Measurements from ENCODE around the gene GASK1A.
"Not testable (repeated sequence)": the region's sequence is repeated elsewhere in the genome, so short reads cannot be mapped to it uniquely, and the experiment has no call there.

GASK1A gene

GRCh38 chr3:42970976-42971772 lies 7.9 kb upstream of the GASK1A start:
- H3K4me1 Mint-ChIP-seq (ENCODE audit: low read depth): no peaks in the 10 kb centered on the region
- H3K27ac Mint-ChIP-seq: no peak overlapping the region
- no peaks in the 10 kb centered on the region for H3K27me3 Mint-ChIP-seq
- peaks cover 16% of the 10 kb centered on the region for H3K36me3 Mint-ChIP-seq (ENCODE audit: low read depth)
- no peak overlapping the region for H3K4me3 Mint-ChIP-seq
- peaks cover 18% of the 10 kb centered on the region for H3K9me3 Mint-ChIP-seq

- peaks cover 18% of the 10 kb centered on the region for H3K9me3 Mint-ChIP-seq
- H3K4me1 Mint-ChIP-seq (ENCODE audit: low read depth); H3K4me3 Mint-ChIP-seq; H3K27ac Mint-ChIP-seq: not testable (repeated sequence)
- peaks cover 19% of the 10 kb centered on the region for H3K27me3 Mint-ChIP-seq
- H3K36me3 Mint-ChIP-seq (ENCODE audit: low read depth): peaks cover 16% of the 10 kb centered on the region
Observed at GRCh38 chr3:42974906-42975305, 4.2 kb upstream of the GASK1A start.

GRCh38 chr3:42975456-42975855 lies 3.7 kb upstream of the GASK1A start:
- Mint-ChIP-seq H3K27me3 (peaks cover 25% of the 10 kb centered on the region), H3K4me1 (ENCODE audit: low read depth) (peaks cover 5% of the 10 kb centered on the region), H3K27ac (no peak overlapping the region), H3K4me3 (no peak overlapping the region), H3K9me3 (peaks cover 18% of the 10 kb centered on the region), H3K36me3 (ENCODE audit: low read depth) (peaks cover 16% of the 10 kb centered on the region)

- peaks cover 30% of the 10 kb centered on the region for H3K27me3 Mint-ChIP-seq
- H3K27ac Mint-ChIP-seq: no peak overlapping the region
- peaks cover 18% of the 10 kb centered on the region for H3K9me3 Mint-ChIP-seq
- no peak overlapping the region for H3K4me3 Mint-ChIP-seq
- H3K36me3 Mint-ChIP-seq (ENCODE audit: low read depth): peaks cover 16% of the 10 kb centered on the region
- H3K4me1 Mint-ChIP-seq (ENCODE audit: low read depth): peaks cover 5% of the 10 kb centered on the region
Observed at GRCh38 chr3:42975955-42976354, 3.2 kb upstream of the GASK1A start.

GRCh38 chr3:42980209-42980608 lies 1.1 kb downstream of the GASK1A start:
- H3K27ac Mint-ChIP-seq: no peak overlapping the region
- peaks cover 34% of the 10 kb centered on the region for H3K27me3 Mint-ChIP-seq
- no peak overlapping the region for H3K4me3 Mint-ChIP-seq
- H3K9me3 Mint-ChIP-seq: peaks cover 8% of the 10 kb centered on the region
- H3K4me1 Mint-ChIP-seq (ENCODE audit: low read depth): peaks cover 5% of the 10 kb centered on the region
- H3K36me3 Mint-ChIP-seq (ENCODE audit: low read depth): no peaks in the 10 kb centered on the region

GRCh38 chr3:42980909-42981308 lies 1.8 kb downstream of the GASK1A start:
- no peak overlapping the region for H3K27ac Mint-ChIP-seq
- H3K36me3 Mint-ChIP-seq (ENCODE audit: low read depth): no peaks in the 10 kb centered on the region
- H3K9me3 Mint-ChIP-seq: peaks cover 1% of the 10 kb centered on the region
- no peak overlapping the region for H3K4me3 Mint-ChIP-seq
- peaks cover 34% of the 10 kb centered on the region for H3K27me3 Mint-ChIP-seq
- peaks cover 5% of the 10 kb centered on the region for H3K4me1 Mint-ChIP-seq (ENCODE audit: low read depth)

- Mint-ChIP-seq H3K4me3 (no peak overlapping the region), H3K27me3 (peaks cover 29% of the 10 kb centered on the region), H3K27ac (no peak overlapping the region), H3K9me3 (no peaks in the 10 kb centered on the region), H3K36me3 (ENCODE audit: low read depth) (no peaks in the 10 kb centered on the region), H3K4me1 (ENCODE audit: low read depth) (peaks cover 5% of the 10 kb centered on the region)
Observed at GRCh38 chr3:42982645-42983412, 3.7 kb downstream of the GASK1A start.

- Mint-ChIP-seq H3K4me1 (ENCODE audit: low read depth) (peaks cover 1% of the 10 kb centered on the region), H3K9me3 (no peaks in the 10 kb centered on the region), H3K27ac (no peak overlapping the region), H3K4me3 (no peak overlapping the region), H3K27me3 (peaks cover 18% of the 10 kb centered on the region), H3K36me3 (ENCODE audit: low read depth) (no peaks in the 10 kb centered on the region)
Observed at GRCh38 chr3:42983927-42984326, 4.8 kb downstream of the GASK1A start.

- Mint-ChIP-seq H3K4me1 (ENCODE audit: low read depth) (no peaks in the 10 kb centered on the region), H3K4me3 (no peak overlapping the region), H3K9me3 (no peaks in the 10 kb centered on the region), H3K36me3 (ENCODE audit: low read depth) (no peaks in the 10 kb centered on the region), H3K27me3 (peaks cover 15% of the 10 kb centered on the region), H3K27ac (no peak overlapping the region)
Observed at GRCh38 chr3:42984701-42985100, 5.6 kb downstream of the GASK1A start.

- H3K4me1 Mint-ChIP-seq (ENCODE audit: low read depth): no peaks in the 10 kb centered on the region
- no peaks in the 10 kb centered on the region for H3K36me3 Mint-ChIP-seq (ENCODE audit: low read depth)
- no peak overlapping the region for H3K27ac Mint-ChIP-seq
- no peak overlapping the region for H3K4me3 Mint-ChIP-seq
- H3K27me3 Mint-ChIP-seq: no peaks in the 10 kb centered on the region
- no peaks in the 10 kb centered on the region for H3K9me3 Mint-ChIP-seq
Observed at GRCh38 chr3:42988097-42988496, 9.0 kb downstream of the GASK1A start.

- H3K4me1 Mint-ChIP-seq (ENCODE audit: low read depth): no peaks in the 10 kb centered on the region
- no peak overlapping the region for H3K27ac Mint-ChIP-seq
- H3K27me3 Mint-ChIP-seq: no peaks in the 10 kb centered on the region
- H3K9me3 Mint-ChIP-seq: no peaks in the 10 kb centered on the region
- H3K36me3 Mint-ChIP-seq (ENCODE audit: low read depth): no peaks in the 10 kb centered on the region
- H3K4me3 Mint-ChIP-seq: no peak overlapping the region
Observed at GRCh38 chr3:42988566-42988965, 9.5 kb downstream of the GASK1A start.

- H3K36me3 Mint-ChIP-seq (ENCODE audit: low read depth): no peaks in the 10 kb centered on the region
Observed at GRCh38 chr3:42991341-42992315, 12.5 kb downstream of the GASK1A start.

GRCh38 chr3:42994595-42994994 lies 15.5 kb downstream of the GASK1A start:
- no peaks in the 10 kb centered on the region for H3K4me1 Mint-ChIP-seq (ENCODE audit: low read depth)
- H3K27ac Mint-ChIP-seq: no peak overlapping the region
- no peaks in the 10 kb centered on the region for H3K27me3 Mint-ChIP-seq
- H3K4me3 Mint-ChIP-seq: no peak overlapping the region
- H3K9me3 Mint-ChIP-seq: no peaks in the 10 kb centered on the region
- H3K36me3 Mint-ChIP-seq (ENCODE audit: low read depth): no peaks in the 10 kb centered on the region

More at GRCh38 chr3:42991341-42992315, 12.5 kb downstream of the GASK1A start:
- Mint-ChIP-seq H3K4me3 (no peak overlapping the region), H3K27ac (no peak overlapping the region), H3K4me1 (ENCODE audit: low read depth) (no peaks in the 10 kb centered on the region), H3K9me3 (no peaks in the 10 kb centered on the region), H3K27me3 (no peaks in the 10 kb centered on the region)

GRCh38 chr3:42996021-42996420 lies 16.9 kb downstream of the GASK1A start:
- Mint-ChIP-seq H3K4me3 (no peak overlapping the region), H3K36me3 (ENCODE audit: low read depth) (no peaks in the 10 kb centered on the region), H3K9me3 (no peaks in the 10 kb centered on the region), H3K27me3 (no peaks in the 10 kb centered on the region), H3K27ac (no peak overlapping the region), H3K4me1 (ENCODE audit: low read depth) (no peaks in the 10 kb centered on the region)
